GM12872 (cell line): ENCODE results near the gene OSM.

Experiments used
- TF ChIP-seq, protein P1 (sequence below): IDR thresholded peaks from 3 replicates; pipeline ENCODE4 v1.5.1; 2011; ENCODE audit warnings: low read depth, mild to moderate bottlenecking, low read length, moderate library complexity; ENCODE audit not compliant: insufficient read depth

OSM gene

DNA sequence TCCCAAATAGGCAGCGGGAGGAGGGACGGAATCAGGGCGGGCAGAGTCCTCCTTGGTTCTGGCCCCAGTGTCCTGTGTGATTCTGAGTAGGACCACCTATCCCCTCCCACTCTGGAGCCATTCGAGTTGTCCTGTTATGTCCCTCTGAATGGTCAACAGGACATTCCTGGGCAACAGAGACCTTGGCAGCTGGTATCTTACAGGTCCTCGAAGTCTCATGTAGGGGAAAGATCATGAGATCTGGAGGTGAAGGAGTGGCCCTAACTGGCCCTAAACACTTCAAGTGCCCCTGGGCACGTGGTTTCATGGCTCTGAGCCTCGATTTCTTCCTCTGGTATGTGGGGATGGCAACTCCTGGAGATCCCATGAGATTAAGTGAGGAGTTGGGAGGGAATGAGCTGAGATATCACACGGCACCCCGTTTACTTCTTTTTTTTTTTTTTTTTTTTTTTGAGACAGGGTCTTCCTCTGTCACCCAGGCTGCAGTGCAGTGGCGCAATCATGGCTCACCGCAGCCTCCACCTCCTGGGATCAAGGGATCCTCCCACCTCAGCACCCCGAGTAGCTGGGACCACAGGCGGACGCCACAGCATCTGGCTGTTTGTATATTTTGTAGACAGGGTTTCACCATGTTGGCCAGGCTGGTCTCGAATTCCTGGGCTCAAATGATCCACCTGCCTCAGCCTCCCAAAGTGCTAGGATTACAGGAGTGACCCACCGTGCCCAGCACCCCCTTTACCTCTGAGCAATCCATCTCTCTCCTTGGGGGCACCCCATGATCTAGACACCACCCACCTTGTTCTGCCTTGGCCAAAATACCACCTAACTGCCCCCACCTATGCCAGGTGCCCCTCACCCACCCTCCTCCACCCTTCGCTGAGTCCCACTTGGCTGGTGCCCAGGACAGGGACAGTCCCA, 26.9 kb downstream of the OSM start:
- TF ChIP-seq, protein P1, sequence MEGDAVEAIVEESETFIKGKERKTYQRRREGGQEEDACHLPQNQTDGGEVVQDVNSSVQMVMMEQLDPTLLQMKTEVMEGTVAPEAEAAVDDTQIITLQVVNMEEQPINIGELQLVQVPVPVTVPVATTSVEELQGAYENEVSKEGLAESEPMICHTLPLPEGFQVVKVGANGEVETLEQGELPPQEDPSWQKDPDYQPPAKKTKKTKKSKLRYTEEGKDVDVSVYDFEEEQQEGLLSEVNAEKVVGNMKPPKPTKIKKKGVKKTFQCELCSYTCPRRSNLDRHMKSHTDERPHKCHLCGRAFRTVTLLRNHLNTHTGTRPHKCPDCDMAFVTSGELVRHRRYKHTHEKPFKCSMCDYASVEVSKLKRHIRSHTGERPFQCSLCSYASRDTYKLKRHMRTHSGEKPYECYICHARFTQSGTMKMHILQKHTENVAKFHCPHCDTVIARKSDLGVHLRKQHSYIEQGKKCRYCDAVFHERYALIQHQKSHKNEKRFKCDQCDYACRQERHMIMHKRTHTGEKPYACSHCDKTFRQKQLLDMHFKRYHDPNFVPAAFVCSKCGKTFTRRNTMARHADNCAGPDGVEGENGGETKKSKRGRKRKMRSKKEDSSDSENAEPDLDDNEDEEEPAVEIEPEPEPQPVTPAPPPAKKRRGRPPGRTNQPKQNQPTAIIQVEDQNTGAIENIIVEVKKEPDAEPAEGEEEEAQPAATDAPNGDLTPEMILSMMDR, result no peak

DNA sequence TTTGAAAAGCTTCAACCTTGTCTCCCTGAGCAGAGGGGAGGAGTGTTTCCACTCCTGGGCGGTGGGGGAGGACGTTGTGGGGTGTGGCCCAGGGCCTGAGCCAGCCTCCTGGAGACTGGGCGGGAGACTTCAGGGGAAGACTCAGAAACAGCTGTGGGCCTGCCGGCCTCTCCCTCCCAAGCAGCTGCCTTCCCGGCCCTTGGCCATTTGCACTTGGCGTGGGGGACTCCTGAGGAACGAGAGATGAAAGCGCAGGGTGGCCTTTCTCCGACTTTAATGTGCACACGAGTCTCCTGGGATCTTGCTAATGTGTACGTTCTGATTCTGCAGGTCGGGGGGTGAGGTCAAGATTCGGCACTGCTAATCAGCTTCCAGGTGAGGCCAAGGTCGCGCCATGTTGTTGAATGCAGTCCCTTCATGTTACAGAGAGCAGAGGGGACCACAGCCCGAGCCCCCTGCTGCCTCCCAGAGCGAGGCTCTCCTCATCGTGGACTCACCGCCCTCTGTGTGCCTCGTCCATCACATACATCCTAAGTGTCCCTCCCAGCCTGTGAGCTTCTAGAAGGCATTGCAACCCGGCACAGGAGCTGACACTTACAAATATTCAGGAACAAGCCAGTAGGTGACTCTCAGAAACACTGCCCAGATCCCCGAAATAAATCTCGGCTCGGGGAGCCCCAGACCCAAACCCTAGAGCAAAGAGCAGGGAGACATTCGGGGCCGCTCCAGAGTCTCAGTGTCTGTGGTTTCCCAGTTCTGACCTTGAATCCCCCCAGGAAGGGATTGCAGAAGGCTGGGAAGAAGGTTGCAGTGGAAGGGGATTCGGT, 27.8 kb downstream of the OSM start:
- TF ChIP-seq, protein P1, result no peak

DNA sequence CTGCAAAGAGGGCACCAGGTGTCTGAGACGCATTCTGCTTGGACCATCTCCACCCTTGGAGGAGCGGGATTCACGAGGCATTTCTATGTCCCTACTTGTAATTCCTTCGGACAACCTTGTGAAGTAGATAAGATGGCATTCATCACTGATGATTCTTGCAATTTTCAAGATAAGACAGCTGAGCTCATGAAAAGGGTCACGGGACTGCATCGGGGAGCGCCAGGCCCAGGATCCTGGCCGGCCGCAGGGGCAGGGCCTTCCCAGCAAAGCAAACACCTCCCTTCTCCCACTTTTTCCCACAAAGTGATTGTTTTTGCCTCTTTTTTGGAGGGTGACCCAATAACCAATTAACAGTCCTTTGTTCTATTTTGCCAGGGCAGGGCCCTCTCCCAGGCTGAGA, 28.5 kb downstream of the OSM start:
- TF ChIP-seq, protein P1, result no peak

DNA sequence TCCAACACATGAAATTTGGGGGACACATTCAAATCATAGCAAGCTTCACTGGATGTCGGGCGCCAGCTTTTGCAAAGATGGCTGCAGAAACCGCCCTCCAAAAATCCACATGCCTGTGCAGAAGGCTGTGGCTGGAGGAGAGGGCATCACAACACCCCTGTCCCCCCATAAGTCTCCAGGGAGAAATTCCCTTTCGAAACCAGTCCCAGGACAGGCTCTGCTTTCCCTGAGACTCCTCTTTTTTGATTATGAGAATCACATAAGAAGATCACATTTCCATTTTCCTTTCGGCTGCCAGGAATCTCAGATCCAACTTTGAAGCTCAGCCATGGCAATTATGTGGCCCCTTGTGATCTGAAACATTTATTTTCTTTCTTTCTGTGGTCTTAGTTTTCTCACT, 29.8 kb downstream of the OSM start:
- TF ChIP-seq, protein P1, result no peak

DNA sequence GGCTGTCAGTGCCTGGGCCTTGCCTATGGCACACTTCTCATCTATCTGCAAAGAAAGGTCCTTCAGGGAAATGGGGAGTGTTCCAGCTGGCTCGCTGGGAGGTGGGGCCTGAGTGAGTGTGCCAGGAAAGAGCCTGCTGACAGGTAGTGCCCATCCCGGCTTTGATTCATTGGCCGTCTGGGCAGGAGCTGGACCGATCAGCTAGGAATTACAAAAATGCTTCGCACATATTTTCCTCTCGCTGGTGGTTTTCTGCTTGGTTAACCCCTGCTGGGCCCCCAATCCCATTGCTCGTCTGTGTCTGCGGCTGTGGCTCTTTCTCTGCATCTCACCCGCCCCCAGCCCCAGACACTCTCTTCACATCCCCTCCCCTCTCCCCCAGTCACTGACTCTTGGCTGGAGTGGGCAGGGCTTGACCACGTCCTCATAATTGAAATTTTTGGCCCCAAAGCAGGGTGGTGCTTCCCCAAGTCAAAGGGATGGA, 30.9 kb downstream of the OSM start:
- TF ChIP-seq, protein P1, result no peak

DNA sequence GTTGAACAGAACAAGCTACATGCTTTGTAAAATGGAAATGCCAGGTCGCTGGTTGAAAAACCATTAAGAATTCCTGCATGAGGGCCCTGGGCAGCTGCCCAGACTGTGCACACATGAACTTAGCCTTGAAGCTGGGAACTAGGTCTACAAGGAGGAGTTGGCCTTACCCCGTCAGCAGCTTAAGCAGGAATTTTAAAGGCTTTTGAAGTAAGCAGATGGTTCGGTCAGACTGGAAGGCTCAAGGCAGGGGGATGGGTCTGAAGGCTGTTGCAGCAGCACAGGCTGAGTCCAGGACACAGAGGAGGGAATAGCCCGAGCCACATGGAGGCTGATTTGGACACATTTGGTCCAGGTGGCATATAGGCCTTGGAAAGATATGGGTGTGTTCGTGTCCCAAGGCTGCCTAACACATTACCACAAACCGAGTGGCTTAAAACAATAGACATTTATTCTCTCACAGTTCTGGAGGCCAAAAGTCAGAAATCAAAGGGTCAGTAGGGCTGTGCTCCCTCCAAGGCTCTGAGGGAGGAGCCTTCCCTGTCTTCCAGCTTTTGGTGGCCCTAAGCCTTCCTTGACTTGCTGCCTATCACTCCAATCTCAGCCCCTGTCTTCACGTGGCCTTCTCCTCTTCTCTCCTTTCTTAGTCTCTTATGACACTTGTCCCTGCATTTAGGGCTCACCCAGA, 31.7 kb downstream of the OSM start:
- TF ChIP-seq, protein P1, result no peak

DNA sequence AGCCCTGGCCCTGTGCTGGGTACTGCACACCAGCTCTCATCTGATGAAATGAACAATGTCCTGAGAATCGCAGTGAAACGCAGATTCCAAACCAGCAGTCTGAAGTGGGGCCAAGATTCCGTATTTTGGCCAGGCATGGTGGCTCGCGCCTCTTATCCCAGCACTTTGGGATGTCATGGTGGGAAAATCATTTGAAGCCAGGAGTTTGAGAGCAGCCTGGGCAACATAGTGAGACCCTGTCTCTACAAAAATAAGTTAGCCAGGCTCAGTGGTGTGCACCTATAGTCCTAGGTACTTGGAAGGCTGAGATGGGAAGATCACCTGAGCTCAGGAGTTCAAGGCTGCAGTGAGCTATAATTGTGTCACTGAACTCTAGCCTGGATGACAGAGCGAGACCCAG, 33.1 kb downstream of the OSM start:
- TF ChIP-seq, protein P1, result no peak
